Stimulated activated CD8-positive, alpha-beta memory T cell treated with anti-CD3 and anti-CD28 coated beads, Interleukin-7, amount 100 ng/mL, for 48 hours (primary cell): Measurements from ENCODE around the gene AGAP1.

ENCODE experiments used
- DNase-seq, 2 donors: peaks; one replicate each; pipeline ENCODE4 v3.0.0-alpha.2; 2020; ENCODE audit warnings: low read depth in 1 of 2; ENCODE audit errors: extremely low read depth in 1 of 2

AGAP1 gene

DNA sequence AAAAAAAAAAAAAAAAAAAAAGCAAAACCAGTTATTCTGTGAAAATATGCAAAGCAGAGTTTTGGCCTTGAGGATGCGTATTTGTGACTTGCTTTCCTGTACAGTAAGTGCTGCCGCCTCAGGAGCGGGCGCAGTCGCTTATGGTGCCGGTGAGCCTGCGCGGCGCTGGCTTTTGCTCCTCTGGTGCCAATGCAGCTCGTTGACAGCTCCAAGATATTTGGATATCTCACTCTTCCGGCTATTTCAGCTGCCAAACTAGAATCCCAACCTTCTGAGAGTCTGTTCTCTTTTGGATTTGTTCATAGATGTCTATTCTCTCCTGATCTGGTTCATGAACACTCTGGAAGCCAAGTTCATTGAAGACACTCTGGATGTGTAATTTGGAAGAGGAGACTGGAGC, 184.1 kb downstream of the AGAP1 start:
- no peak for DNase-seq

DNA sequence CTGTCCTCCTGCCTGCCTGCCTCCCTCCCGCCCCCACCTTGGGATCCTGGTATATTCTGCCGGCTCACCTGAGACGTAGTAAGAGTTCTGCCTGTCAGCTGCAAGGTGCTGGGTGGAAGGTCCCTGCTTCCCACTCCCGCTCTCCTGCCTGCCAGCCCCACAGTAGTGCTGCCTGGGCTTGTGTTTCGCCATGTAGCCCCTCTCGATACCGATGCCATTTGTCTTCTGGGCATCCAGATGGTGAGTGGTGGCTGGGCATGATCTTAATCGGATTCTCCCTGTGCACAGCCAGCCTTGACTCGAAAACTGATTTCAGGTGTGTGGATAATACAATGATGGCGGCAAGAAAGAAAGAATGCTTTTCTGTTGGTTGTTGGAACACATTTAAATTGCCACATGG, 184.9 kb downstream of the AGAP1 start:
- no peak for DNase-seq

DNA sequence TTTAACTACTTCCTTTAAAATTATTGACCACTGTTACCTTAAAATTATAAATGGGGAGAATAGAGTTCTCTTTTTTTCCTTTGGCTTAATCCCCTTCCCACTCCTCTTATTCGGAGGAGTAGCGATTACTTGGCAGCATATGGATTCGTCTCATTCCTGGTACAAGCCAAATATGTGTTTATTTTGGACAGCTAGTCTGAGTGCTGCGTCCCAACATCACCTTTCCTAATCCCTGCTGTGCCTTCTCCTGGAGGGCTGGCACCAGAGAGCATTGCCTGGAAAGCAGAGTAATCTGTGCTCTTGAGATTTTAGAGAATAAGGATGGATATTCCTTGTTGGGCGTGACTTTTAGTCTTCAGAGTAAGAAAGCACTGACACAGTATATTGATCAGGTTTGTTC, 185.6 kb downstream of the AGAP1 start:
- no peak for DNase-seq

DNA sequence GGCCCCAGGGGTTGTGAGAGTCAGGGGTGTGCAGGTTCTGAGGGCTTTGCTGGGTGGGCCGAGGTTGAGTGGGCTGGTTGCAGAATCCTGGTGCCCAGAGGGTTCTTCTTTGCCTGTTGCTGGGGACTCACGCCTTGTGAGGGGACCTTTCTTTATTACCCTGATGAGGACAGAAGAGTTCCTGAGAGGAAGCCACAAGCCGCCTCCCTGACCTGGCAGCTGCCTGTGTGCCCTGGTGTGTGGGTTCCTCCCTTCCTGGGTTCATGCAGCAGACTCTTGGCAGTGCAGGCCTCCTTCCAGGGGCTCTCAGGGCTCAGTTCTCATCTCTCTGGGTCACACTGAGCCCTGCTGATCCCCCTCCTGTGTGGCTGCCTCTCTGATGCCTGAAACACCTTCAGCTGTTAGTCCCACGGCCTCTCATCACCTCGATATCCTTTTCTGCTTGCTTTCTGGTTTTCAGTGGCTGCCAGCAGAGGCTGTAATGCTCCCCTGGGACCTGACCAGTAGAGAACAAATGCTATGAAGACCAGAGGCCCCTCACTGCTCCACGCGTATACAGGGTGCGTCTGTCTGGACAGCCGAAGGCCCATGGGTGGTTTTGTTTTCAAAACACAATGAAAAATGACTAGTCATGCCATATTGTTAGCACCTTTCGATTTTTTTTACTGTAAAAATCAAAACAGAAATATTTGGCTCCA, 191.3 kb downstream of the AGAP1 start:
- DNase-seq, result no peak

DNA sequence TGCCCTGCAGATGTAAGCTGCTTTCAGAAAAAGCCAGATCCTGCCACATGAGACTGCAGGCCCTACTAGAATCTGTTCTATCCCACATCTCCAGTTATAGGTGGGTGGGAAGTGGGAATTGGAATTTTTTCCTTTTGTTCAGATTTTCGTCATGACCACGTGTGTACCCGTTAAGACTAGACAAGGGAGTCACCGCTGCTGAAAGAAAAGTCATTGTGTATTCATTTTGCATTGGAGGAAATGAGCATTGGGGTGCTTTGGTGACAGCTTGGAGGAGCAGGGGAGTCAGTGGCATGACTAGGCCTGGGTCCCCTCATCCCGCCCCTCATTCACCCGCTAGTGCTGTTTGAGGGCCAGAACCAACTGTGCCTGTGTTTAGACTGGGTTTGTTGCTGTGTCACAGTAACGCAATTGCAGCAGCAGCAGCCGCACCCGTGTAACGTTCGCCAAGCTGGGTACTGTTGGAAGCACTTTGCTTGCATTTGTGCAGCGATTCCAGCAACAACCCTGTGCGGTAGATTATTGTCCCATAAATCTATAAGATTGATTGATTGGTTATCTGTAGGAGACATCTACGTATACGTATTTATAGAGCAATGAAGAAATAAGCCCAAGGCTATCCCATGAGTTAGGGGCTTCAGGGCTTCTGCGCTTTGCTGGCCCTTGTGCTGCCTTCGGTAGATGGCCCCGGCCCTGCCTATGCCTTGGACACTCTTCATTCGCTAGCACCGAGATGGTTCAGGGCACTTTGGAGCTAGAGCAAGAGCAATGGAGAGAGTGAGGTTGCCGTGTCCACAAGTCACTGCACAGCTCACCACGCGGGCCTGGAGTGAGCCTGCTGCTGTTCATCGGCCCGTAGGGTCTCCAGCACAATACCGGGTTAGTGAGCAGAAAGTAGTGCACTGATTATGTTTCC, 194.9 kb downstream of the AGAP1 start:
- DNase-seq, result no peak

DNA sequence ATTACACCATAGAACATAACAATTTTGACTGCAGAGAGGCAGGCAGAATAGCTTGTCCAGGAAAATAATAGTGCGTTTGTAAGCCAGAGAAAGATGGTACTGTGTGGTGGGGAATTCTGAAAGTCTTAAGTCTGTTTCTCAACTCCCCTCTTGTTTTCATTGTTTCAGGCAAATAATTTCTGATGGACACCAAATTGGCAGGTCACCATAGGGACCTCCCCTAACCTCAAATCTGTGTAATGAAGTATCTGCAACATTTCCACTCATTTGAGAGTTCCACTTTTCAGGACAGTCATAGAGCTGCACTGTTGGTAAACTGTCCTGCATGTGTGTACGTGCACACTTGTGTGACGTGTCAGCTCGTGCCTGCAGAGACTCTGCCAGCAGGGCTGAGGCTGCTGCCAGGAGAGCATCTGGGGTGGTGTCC, 195.6 kb downstream of the AGAP1 start:
- DNase-seq, result no peak

DNA sequence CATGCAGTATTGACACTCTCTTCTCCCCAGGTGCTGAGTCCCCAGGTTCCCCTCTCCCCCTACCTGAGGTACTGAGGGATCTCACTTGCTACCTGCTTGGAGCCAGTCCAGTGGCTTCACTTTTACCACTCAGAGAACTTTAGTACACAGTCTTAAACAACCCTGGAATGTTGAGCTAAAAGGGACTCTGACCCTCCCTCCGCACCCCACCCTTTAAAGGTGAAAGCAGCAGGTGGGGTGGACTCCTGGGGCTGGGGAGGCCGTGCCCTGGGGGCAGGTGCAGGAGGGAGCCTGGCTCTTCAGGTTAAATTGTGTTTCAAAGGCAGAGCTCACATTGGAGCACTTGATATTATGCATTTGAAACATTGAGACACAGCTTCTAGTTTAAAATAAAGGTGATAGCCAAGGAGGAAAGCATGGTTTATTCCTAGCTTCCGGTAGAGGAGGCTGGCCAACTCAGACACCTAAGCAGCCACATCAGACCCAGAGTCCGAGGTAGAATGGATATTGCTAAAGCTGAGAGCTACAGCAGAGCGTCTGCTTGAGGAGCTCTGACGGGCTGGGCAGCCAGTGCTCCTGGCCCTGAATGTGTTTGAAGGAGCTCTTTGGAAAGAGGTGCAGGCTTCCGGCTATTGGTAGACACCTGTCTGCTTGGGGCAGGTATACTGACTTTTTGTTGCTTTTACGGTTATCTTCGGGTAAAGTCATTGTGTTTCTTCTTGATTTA, 196.4 kb downstream of the AGAP1 start:
- no peak for DNase-seq

DNA sequence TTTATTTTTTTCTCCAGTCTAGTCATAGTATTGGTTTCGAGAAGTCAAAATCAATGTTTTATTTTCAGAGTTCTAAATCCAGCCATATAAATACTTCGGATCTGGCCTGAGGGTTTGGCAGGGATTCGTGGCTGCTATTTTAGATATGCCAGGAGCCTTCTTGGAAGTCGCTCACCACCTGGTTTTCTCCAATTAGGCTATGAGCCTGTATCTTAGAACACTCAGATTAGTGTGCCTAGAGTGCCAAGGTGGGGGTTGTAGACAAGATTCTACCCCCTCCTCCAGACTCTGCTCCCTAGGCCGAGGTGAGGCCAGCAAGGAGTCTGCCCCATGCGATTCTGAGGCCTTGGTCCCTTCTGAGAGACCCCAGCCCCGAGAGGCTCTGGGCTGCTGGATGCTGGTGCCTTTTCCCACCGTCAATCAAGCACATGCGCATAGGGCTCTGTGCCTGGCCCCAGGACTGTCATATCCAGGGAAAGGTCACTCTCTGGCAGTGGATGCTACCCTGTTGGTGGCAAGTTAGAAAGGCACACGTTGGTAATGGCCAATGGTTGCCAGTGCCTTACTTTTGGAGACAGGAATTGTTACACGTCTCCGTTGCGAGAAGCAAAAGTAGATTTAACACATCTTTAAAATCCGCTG, 197.1 kb downstream of the AGAP1 start:
- DNase-seq, result no peak

DNA sequence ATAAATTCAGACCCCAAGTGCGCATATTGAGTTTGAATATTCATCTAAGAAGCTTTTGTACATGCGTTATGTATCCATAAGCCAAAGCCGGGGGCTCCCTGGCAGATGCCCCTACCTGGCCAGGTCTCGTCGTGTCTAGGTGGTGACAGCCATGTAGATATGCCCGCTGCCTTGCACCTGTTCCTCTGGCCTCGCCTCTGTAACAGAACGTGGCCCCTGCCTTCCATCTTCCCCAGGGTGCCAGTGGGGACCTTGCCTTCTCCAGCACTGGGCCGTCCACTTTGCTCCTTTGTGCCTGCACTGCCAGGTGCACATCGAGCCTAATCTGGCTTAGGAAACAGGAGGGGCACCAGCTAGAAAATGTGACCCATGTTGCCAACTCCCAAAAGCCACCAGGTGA, 198.2 kb downstream of the AGAP1 start:
- no peak for DNase-seq

DNA sequence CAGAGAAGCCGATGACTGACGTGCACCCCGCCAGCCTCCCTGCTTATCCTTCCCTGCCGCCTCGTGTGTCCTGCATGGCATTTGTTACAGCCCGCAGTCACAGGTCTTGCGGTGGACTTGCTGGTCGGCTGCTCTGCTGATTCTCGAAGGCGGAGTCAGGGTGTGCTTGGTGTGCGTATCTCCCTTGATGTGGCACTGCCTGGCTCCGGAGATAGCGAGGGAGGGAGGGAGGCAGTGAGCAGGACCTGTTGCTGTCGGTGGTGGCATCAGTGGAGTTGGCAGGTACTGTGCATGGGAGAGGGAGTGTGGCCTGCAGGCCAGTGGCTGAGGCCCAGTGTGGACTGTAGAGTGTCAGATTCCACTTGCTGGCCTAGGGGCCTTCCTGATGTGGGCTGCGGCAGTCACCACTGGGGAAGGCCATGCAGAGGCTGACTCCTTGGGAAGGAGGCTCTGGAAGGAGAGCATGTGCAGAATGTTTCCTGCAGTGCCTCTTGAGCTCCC, 198.9 kb downstream of the AGAP1 start:
- DNase-seq, result no peak

DNA sequence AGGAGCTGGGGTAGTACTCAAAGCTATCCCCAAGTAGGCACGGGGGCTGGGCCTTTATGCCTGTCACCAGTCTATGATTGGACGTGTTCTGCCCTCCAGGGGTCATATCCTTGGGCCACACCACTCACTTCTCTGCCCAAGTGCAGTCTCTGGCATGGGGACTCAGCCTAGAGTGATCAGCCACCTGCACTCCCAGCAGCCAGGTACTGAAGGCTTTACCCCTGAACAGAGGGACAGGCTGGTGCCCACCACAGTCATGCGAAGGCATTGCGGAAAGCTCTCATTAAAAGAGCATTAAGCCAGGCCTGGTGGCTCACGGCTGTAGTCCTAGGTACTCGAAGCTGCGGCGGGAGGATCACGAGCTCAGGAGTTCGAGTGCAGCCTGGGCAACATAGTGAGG, 199.4 kb downstream of the AGAP1 start:
- DNase-seq, result no peak

DNA sequence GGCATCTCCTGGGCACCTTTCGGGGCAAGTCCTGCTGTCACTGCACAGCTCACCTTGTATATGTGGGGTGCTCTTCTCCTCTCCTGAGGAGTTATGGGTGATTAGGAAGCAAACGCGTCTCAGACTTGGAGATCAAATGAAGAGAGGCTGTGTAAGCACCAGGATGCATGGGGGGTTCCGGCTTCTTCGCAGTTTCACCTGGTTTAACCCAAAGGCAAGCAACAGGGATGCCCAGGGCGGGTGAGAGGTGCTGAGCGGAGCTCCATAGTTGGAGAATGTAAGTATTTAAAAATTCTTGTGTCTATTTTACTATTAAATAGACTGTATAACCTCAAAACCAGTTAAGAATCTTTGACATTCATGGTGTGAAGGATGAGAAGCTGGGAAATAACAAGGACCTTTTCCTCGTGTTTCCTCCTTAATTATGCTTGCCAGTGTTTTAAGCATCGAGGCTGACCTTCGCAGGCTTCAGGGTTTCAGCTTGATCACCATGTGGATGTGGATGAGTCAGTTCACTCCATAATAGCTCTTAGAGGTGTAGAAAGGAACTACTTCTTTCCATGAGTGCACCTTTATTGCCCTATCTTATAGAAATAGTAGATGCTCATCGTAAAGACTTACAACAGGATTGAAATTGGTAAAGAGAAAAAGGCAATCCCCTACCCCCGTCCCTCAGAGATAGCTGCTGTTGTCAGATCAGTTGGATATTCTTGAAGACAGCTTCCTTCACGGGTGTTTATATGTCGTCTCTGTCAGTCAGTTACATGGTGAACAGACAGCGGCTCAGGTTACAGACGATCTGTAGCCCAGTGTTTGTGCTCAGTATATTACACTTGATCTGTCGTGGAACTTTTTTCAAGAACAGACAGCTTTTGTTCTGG, 201.1 kb downstream of the AGAP1 start:
- no peak for DNase-seq

DNA sequence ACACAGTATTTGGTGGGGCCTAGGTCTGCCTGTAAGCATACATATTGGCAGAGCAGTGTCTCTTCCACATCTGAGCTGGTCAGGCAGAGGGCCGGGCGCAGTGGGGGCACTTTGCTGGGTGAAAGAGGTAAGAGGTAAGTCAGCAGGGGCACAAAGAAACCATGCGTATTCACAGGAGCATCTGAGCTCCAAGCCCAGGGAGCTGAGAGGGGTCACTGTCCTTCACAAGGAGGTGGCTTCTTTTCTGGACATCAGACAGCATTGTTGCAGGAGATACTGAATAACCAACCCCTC, 201.7 kb downstream of the AGAP1 start:
- DNase-seq, result no peak

DNA sequence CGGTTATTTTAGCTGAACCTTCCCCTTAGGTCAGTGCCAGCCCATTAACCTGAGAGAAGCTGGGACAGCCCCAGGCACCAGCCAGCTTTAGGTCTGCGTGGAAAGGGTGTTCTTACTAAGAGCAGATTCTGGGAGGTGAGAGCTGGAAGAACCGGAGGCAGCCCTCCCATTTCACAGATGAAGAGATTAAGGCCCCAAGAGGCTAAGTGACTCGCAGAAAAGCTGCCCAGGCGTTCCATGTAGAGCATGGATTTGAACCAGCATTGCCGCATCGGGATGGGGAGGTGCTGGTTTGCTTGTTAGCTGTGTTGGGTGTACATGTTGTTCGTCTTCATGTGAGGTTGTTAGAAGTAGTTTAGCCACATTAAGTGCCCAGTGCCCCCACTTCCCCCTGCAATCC, 203.2 kb downstream of the AGAP1 start:
- no peak for DNase-seq

DNA sequence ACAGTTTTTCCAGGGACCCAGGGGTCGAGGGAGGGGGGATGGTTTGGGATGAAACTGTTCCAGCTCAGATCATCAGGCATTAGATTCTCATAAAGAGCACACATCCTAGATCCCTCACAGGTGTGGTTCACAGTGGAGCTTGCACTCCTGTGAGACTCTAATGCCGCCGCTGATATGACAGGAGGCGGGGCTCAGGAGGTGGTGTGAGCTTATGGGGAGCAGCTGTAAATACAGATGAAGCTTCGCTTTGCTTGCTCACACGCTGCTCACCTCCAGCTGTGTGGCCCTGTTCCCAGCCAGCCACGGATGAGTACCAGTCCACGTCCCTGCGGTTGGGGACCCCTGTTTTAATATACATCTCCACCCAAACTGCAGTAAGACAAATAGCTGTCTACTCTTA, 204.2 kb downstream of the AGAP1 start:
- no peak for DNase-seq

DNA sequence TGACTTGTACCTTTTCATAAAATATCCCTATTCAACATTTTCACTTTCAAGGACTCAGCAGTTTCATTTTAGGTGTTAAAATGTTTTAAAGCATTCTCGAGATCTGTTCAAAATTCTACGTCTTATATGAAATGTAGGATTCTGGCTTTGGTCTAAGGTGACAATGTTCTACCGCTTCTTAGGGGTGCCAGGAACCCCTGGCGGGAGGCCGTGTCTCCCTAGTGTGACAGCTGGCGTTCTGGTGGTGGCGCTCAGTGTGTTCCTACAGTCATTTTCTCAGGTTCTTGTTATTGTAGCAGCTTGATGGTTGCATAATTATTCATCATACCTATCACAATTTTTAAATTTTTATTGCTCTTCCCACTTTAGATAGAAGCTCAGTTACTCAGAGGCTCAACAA, 204.6 kb downstream of the AGAP1 start:
- no peak for DNase-seq

DNA sequence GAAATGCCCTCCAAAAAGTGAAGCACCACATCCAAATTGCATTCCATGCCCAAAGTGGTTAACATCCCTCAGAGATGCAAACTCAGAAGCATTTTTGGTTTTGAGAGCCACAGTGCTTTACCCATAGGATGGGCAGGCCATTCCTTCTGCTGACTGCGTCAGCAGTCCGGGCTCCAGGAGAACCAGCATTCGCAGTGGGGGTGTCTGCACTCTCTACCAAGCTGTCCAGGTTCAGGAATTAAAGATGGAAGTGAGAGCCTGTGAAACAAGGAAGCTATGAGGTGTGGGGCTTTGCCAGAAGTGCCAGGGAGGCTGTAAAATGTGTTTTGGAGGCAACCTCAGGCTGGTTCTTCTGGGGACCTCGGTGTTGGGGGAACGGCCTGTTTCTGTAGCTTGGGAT, 205.7 kb downstream of the AGAP1 start:
- no peak for DNase-seq

DNA sequence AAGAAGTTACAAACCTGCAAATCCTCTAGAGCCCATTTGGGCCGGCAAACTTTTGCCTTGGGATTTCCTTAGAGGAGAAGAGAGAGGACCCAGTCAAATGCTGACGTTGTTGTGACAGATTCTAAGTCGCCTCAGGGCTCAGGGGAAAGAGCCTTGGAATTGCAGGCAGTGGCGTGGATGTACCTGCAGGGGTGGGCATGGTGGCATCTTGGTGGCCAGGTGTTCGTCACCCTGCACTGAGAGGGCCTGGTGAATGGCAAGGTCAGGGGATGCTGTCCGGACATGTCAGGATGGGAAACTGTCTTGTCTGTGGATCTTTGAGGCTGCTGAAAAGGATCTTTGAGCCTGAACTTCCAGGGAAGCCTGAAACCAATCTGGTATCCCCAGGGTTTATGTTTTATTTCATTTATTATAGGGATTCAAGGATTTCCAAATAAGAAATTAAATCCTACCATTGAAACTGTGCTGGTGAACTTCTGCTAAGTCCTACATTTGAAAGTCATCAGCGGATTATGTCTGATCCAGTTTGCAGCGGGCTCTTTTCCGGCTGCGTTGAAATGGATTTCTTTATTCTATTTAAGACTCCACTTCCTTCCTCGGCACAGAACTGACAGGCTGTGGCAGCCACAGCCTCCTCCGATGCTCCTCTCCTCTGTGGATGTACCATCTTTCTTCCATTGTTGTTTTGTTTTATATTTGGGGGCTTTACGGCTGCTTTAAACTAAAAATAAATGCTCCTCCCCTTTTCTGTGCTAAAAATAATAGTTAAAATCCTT, 207.6 kb downstream of the AGAP1 start:
- no peak for DNase-seq

DNA sequence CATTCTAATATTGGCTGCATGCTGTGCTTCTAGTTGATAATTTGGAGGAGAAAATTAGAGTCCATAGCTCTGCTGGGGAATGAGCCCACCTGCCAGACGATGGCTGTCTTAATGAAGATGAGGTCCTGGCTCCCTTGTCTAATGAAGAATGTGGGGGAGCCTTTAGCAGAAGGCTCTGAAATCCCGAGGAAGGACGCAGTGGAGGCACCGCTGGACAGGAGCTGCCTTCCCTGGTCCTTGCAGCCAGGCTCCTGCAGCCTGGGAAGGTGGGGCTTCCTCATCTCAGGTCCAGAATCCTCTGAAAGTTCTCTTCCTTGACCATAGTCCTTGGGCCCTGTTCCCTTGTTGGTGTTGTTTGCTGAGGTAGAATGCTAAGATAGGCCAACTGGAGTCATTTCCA, 208.3 kb downstream of the AGAP1 start:
- DNase-seq, result no peak
